HL-60 (cell line): ENCODE measurements around the gene ATG101.

ENCODE experiments used
- CTCF ChIP-seq: IDR thresholded peaks from one replicate; pipeline ENCODE4 v1.5.1; 2011; ENCODE audit warnings: low read length, control low read depth, inconsistent platforms; ENCODE audit not compliant: insufficient read depth
- GABPA ChIP-seq: IDR thresholded peaks from 2 replicates; pipeline ENCODE4 v1.6.1; 2012; ENCODE audit warnings: low read depth
- TF ChIP-seq, protein P1 (sequence below): IDR thresholded peaks from 2 replicates; pipeline ENCODE4 v1.6.1; 2012; ENCODE audit warnings: low read depth; ENCODE audit not compliant: insufficient replicate concordance

GRCh38 chr12:52029685-52030084, 40.1 kb upstream of the ATG101 start:
- no peak for TF ChIP-seq CTCF
- TF ChIP-seq, protein P1, sequence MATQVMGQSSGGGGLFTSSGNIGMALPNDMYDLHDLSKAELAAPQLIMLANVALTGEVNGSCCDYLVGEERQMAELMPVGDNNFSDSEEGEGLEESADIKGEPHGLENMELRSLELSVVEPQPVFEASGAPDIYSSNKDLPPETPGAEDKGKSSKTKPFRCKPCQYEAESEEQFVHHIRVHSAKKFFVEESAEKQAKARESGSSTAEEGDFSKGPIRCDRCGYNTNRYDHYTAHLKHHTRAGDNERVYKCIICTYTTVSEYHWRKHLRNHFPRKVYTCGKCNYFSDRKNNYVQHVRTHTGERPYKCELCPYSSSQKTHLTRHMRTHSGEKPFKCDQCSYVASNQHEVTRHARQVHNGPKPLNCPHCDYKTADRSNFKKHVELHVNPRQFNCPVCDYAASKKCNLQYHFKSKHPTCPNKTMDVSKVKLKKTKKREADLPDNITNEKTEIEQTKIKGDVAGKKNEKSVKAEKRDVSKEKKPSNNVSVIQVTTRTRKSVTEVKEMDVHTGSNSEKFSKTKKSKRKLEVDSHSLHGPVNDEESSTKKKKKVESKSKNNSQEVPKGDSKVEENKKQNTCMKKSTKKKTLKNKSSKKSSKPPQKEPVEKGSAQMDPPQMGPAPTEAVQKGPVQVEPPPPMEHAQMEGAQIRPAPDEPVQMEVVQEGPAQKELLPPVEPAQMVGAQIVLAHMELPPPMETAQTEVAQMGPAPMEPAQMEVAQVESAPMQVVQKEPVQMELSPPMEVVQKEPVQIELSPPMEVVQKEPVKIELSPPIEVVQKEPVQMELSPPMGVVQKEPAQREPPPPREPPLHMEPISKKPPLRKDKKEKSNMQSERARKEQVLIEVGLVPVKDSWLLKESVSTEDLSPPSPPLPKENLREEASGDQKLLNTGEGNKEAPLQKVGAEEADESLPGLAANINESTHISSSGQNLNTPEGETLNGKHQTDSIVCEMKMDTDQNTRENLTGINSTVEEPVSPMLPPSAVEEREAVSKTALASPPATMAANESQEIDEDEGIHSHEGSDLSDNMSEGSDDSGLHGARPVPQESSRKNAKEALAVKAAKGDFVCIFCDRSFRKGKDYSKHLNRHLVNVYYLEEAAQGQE, result no peak
- TF ChIP-seq GABPA, result no peak
